HG03060 (cell line): ENCODE data around the gene OR1E2.
"Not testable (repeated sequence)": the region's sequence is repeated elsewhere in the genome, so short reads cannot be mapped to it uniquely, and the experiment has no call there.

Experiments used
- ATAC-seq: cut with Tn5 transposase; IDR thresholded peaks from one replicate; pipeline ENCODE4 v1.9.1; 2021; ENCODE audit warnings: low read depth, moderate number of reproducible peaks; ENCODE audit not compliant: unreplicated experiment

The OR1E2 gene, protein sequence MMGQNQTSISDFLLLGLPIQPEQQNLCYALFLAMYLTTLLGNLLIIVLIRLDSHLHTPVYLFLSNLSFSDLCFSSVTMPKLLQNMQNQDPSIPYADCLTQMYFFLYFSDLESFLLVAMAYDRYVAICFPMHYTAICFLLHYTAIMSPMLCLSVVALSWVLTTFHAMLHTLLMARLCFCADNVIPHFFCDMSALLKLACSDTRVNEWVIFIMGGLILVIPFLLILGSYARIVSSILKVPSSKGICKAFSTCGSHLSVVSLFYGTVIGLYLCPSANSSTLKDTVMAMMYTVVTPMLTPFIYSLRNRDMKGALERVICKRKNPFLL

DNA sequence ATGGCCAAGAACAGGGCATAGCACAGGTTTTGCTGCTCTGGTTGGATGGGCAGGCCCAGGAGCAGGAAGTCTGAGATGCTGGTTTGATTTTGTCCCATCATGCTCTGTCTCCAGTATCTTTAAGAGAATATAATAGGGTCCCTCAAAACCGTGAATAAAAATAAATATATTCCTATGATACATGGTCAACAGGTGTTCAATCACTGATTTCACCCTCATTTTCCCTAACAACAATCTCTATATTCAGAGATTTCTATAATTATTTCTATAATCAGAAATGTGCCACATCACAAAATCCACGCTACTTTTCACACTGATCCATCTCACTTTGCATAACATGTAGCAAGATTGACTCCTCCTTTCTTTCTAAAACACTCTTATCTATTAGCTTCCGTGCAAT lies at the start of gene OR1E2:
OR1E2 (minus strand) TSS at position 101 of the 400 bp plus-strand sequence; CDS start at position 101, 0 bp downstream.
- ATAC-seq, result no peak

DNA sequence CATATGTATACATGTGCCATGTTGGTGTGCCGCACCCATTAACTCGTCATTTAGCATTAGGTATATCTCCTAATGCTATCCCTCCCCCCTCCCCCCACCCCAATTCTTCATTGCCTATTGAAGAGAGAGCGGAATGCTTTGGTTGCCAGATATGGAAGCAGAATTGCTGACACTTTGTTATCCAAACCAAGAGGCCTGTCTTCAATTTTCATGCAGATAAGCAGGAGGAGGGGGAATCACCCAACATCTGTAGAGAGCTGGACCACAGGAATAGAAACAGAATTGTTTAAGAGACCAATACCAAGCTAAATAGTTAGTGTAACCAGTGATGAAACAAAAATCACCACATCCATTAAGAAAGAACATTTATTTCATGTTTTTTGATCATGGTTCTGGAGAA lies 49.2 kb upstream of the OR1E2 start:
- no peak for ATAC-seq

DNA sequence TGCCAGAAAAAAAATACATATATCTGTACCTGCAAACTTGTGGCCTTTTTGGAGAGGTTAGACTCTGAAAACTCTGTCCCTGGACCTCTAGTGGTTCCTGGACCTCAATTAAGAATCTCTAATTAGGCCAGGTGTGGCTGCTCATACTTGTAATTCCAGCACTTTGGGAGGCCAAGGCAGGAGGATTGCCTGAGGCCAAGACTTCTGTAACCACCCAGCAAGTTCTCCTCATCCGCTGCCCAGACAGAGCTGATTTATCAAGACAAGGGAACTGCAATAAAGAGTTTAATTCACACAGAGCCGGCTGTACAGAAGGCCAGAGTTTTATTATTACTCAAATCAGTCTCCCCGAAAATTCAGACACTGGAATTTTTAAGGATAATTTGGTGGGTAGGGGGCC lies 46.3 kb upstream of the OR1E2 start:
- ATAC-seq, result no peak

DNA sequence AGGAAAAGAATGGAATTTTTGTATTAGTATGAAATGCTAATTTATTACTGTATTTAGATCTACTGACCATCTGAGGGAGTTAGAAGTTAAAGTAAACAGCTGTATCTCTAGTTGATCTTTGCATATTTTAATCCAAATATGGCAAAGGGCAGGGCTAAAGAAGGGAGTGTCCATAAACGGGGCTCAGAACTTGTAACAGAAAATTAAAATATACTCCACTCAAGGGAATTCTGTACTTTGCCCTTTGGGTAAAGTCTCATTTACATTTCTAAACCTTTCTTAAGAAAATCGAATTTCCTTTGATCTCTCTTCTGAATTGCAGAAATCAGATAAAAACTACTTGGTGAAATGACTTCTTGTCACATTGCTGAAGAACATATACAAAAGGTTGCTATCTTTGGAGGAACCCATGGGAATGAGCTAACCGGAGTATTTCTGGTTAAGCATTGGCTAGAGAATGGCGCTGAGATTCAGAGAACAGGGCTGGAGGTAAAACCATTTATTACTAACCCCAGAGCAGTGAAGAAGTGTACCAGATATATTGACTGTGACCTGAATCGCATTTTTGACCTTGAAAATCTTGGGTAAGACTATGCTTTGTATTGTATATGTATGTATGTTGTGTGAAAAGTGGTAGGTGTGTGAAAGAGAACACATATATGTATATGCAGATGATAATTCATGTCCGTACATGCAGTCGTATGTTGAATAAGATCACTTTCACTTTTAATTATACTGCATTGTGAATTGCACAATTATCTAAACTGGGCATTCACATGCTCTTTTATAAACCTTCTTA lies 42.4 kb upstream of the OR1E2 start, which contains the start of gene ASPA:
ASPA (plus strand) TSS at position 186 of the 799 bp plus-strand sequence; CDS start at position 349, 163 bp downstream.
- no peak for ATAC-seq

DNA sequence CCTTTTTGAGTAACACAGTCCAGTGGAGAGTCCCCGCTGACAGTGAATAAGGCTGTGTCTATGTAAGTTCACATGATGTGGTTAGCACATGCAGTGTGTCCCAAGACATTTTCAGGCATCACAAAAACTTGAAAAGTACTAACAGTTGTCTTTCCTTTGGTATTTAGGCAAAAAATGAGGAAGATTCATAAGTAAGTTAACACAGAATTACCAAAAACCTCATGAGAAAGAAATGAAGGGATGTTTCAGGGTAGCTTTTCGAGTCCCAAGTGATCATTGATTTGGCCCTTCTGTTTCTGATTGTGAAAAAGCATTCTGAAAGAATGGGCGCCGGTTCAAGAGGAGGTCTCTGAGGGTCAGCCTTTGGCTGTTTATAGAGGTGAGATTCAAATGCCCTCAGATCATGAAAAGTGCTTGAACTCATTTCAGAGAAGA lies 41.6 kb upstream of the OR1E2 start:
- ATAC-seq, result no peak

DNA sequence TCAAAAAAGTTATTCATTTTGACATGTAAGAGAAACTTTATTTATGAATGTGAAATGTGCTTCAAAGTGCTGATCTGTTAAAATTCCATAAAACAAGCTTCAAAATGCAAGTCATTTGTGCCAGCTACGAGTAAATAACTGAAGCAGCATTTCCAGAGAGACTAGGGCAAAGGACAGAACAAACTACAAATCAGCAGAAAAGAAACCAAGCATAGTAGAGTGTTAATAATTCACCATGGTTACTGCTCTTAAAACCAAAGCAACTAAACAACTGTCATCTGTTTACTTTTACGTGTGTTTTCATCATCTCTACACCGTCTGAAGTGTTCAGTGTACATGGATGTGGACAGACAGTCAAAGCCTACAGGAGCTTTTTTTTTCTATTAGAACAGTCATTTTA lies 40.6 kb upstream of the OR1E2 start:
- ATAC-seq, result no peak

DNA sequence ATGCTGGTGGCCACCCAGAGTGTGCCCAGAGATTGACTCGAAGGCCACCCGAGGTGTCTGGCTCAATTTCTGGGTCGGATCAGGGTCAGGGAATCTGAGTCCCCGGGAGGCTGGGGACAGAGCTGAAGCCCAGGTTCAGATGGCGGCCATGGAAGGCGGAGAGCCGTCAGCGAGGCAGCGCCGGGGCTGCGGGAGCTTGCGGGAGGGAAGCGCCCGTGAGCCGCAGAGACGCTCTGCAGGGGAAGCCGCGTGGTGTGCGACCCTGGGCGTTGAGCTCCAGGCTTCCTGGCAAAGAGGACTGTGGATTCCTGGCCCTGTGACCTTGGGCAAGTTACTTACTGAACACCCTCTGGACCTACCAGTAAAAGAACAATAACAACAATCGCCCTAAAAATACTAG lies 38.5 kb upstream of the OR1E2 start:
- ATAC-seq, result no peak

DNA sequence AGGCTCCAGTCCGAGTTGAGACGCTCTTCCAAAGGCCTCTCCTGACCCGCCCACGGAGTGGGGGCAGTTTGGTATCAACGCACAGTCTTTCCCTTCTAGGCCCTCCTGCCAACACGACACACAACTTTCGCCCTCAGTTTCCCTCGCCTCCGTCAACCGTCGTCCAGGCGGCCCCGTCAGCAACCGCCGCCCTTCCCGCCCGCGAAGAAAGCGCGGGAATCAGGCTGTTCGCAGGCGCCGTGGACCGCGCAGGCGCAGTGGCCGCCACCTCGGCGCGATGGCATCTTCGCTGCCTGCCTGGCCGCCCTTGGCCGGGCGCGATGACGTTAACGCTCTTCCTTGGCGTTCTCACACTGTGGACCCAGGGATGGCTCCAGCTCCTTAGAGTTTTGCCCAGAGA lies 38.0 kb upstream of the OR1E2 start, which contains the start of gene SPATA22:
SPATA22 (minus strand) TSS at position 221 of the 400 bp plus-strand sequence. CDS start 2,494 bp downstream, outside the sequence.
- no peak for ATAC-seq

DNA sequence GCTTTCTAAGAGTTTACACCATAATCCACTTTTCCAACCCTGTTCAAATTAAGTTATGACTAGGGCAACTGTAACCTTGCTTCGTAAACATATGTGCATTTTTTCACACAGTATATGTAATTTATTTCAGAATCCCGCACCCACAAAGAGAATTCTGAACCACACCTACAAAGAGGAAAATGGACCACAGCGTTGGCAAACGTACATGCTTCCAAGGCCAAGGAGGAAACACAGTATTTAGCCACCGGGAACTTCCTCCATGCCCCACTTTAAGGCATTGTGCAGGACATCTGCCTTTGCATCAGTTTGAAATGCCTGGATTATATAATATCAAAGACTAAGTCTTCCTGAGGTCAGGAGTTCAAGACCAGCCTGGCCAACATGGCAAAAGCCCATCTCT lies 35.9 kb upstream of the OR1E2 start:
- no peak for ATAC-seq

DNA sequence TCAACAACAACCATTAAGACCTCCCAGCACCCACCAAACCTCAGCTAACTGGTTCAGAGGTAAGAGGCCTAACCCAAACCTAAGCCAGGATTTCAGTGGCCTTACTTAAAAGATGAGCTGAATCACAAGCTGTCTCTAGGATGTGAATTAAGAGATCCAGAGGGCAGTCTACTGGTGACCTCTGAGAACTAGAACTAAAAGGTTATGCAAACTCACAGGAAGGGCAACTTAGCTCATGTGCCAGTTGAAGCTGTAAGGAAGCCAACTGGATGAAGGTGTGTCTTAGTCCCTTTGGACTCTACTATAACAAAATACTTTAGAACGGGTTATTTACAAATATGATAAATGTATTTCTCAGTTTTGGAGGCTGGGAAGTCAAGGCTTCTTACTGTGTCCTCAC lies 32.7 kb upstream of the OR1E2 start:
- not testable (repeated sequence) for ATAC-seq

DNA sequence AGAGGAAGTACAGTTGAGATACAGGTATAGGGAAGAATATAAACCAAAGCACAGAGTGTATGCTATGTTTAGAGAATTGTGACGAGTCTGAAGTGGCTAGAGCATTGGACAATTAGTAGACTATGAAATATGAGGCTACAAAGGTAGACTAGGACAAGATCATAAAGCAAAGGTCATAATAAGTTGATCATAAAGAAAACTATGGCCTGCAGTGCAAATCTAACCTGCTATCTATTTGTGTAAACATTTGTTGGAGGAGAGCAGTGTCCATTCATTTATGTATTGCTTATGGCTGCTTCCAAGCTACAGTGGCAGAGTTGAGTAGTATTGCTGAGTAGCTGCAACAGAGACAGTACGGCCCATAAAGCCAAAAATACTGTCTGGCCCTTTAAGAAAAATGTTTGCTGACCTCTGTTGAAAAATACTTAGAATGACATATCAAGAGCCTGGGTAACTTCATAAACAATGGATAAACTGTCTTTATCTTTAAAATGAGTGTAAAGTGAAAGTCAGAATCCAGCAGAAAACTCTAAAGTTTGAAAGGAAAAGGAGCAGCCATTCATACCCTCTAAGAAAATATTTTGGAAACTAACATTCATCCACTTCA lies 14.5 kb upstream of the OR1E2 start:
- ATAC-seq, result no peak

DNA sequence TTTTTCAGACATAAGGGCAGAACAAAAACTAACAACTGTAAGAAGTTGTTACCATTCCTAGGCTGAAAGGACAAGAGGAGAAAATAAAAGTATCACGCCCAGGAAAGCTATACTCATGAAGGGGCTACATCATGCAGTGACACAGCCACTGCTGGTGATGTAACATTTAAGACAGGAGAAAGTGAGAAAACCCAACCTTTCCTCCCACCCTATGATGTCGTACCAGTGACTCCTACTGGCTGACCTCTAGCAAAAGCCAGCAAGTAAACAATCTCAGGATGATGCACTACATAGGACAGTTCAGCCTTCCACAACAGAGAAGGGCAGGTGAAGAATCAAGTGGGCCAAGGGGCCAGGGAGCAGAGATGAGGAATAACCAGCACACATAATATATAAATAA lies 14.0 kb upstream of the OR1E2 start:
- no peak for ATAC-seq

DNA sequence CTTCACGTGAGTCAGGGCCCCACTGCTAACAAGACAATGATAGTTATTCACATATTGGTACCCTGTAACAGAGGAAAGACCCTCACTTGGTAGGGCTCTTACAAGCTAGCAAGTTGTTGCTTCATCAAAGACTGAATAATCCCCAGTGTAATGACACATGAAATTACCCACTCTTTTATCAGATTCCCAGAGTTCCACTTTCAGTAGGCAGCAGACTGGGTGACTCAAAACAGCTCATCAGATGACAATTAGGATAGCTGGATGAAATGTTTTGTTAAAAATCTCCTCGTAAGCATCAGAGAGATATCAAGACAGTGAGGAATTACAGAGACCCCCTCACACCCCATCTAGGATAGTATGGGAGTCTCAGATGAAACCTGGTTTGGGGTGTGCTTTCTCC lies 6.8 kb upstream of the OR1E2 start:
- no peak for ATAC-seq

DNA sequence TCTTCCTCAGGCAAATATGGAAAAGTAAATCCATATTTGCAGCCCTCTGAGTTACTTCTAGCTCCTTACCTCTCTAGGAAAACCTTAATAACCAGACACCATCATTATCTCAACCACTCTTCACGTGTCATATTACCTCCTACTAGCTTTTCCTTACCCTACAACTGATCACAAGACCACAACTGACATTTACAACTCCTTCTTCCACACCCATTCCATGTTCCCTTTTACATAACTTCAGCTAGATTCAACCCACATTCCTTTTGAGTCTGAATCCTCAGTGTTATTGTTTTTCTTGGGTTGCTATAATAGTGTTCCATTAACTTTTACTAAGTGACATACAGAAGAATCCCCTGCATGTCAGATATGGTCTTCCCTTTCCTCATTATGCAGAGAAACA lies 4.7 kb upstream of the OR1E2 start:
- ATAC-seq, result no peak

DNA sequence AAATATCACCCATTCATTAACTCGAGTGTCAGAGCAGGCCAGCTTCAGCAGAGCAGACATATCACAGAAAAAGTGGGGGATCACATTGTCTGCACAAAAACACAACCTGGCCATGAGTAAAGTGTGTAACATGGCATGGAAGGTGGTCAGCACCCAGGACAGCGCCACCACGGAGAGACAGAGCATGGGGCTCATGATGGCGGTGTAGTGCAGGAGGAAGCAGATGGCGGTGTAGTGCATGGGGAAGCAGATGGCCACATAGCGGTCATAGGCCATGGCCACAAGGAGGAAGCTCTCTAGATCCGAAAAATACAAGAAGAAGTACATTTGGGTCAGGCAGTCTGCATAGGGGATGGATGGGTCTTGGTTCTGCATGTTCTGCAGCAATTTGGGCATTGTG lies 426 bp downstream of the OR1E2 start:
- not testable (repeated sequence) for ATAC-seq

DNA sequence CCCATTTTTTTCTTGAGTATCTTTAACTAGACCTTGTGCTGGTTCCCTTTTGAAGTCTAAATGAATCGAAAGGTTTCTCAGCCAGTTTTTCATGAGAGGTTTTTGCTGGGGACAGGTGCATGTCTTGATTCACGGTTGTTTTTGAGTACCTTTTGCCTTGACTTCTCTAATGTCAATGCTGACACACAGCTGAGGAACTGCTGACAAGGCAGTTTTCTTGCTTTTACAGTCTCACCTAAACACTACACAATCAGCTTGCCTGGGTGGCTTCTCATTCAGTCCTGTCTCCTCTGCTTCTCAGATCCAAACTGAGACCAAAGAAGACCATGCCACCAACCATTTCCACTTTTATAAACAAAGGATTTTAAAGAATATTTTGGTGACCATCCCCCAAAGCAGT lies 15.4 kb downstream of the OR1E2 start:
- ATAC-seq, result no peak

DNA sequence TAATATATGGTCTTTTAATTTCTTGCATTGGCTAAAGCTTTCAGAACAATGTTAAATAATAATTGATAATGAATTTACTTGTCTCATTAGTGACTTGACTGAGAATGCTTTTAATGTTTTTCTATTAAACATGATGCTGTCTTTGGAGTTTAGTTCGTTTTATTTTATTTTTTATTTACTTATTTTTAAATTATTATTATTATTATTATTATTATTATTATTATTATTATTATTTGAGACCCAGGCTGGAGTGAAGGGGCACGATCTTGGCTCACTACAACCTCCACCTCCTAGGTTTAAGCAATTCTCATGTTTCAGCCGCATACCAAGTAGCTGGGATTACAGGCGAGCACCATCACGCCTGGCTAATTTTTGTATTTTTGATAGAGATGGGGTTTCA lies 18.0 kb downstream of the OR1E2 start:
- no peak for ATAC-seq

DNA sequence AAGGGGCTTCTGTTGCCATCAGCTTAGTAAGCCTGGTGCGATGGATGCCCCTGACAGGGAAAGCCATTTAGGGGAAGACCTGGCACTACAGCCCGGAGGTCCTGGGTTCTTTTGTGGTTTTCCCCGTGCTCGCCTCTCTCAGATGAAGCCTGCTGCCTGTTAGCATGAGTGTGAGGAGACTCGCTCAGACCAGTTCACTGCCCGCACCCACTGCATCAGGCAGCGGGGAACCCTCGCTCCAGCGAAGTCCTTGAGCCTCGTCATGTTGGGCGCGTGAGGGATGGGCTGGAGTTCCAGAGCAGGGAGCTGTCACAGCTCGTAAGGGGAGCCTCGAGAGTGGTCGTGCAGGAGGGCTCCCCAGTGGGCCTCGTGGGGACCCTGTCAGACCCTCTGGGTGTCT lies 21.4 kb downstream of the OR1E2 start:
- ATAC-seq, result not testable (repeated sequence)

DNA sequence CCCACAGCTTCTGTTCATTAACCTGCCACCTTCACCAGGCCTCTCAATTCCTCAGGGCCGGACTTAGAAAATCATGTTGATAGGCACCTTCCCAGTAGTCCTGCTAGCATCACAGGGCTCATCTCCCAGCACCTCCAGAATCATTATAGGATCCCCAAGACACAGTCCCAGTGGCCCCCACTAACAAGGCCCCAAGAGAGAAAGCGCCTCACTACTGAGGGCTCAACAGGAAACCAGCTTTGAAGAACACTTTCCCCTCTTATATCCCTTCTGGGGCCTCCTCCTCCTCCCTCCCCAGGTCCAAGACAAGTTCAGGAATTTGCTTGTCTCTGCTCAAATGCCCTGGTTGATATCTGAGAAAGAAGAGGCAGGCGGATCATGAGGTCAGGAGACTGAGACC lies 22.6 kb downstream of the OR1E2 start, which contains the start of gene OR3A3:
OR3A3 (plus strand) TSS at position 301 of the 400 bp plus-strand sequence.
- ATAC-seq, result no peak

DNA sequence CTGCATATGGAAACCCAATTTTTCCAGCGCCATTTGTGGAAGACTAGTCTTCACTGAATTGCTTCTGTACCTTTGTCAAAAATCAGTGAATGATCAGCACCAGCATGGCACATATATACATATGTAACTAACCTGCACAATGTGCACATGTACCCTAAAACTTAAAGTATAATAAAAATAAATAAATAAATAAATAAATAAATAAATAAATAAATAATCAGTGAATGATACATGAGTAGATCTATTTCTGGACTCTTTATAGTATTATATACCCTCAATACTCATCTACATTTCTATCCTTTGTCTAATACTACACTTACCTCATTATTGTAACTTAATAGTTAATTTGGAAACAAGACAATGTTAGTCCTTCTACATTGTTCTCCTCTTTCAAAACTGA lies 29.8 kb downstream of the OR1E2 start:
- not testable (repeated sequence) for ATAC-seq

DNA sequence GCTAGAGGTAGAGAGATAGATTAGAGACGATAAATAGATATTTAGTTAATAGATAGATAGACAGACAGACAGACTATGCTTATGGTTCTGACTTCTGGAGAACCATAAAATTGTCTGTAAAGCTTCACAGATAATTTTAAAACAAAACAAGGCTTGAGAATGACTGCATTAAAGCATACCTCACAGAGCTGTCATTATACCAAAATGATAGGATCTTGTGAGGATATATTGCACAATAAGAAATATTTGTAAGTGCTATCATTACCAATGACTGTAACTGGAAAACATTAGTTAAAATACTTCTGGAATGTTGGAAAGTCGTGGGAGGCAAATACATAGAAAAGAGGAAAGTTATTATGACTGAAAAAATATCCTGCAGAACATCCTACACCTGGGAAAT lies 31.9 kb downstream of the OR1E2 start:
- ATAC-seq, result no peak
